Pancreas (tissue), 10 donors: ENCODE results near the gene AFF4. TPM values are rescaled to one million over a fixed set of nuclear protein-coding genes. Genes with fewer than 3 reads are reported as not detected.
"Not testable (repeated sequence)": the region's sequence is repeated elsewhere in the genome, so short reads cannot be mapped to it uniquely, and the experiment has no call there.

Experiments
- ATAC-seq, 4 donors: fragments of 200-7000 bp; cut with Tn5 transposase; one replicate each; pipeline versions ENCODE4 v1.8.0 to v1.9.1; 2020; ENCODE audit warnings: mild to moderate bottlenecking in 4 of 4, moderate library complexity in 4 of 4
- DNase-seq, 6 donors: peaks; one replicate each; pipeline ENCODE4 v3.0.0-alpha.2; 2020
- FAIRE-seq: peaks from 2 replicates; lab custom pipeline; 2012; peaks lifted over from hg19 to GRCh38; lab: Jason Lieb, UNC
- H3K27ac ChIP-seq, 4 donors: fragments of 200-600 bp; sonication (generic); 1 replicate in 3 of 4; 2 replicates in 1 of 4; pipeline versions ENCODE4 v1.5.0 to v1.8.0; 2020
- H3K27me3 ChIP-seq, 4 donors: fragments of 200-600 bp; one replicate each; pipeline ENCODE4 v1.8.0; 2021
- H3K36me3 ChIP-seq, 3 donors: fragments of 200-600 bp; sonication (generic) in 1 of 3; one replicate each; pipeline versions ENCODE4 v1.5.0 to v1.8.0; 2020 to 2021
- H3K4me1 ChIP-seq, 3 donors: fragments of 200-600 bp; one replicate each; pipeline ENCODE4 v1.8.0; 2021
- H3K4me3 ChIP-seq, 4 donors: fragments of 200-600 bp; sonication (generic) in 2 of 4; one replicate each; pipeline versions ENCODE4 v1.5.0 to v1.8.0; 2020 to 2021
- H3K9me3 ChIP-seq, 4 donors: fragments of 200-600 bp; one replicate each; pipeline ENCODE4 v1.8.0; 2021
- WGBS, 2 donors: extraction: QIAGEN DNeasy Blood & Tissue Kit; methylation state at CpG; one replicate each; pipeline ENCODE4 v1.1.7; 2013; 5-methylcytosine and 5-hydroxymethylcytosine counted together
- intact Hi-C, 3 donors: fragments of 100-400 bp; cut with DNase I; formaldehyde crosslinking; loops; one replicate each; pipeline versions ENCODE4 v1.11.1 to v1.14.2; 2022
- polyA plus RNA-seq, 2 donors: library from polyadenylated mRNA; stranded (reverse); fragments of 200-250 nt; gene quantifications; one replicate each; pipeline ENCODE4 v1.2.3, GENCODE V29; 2013
- total RNA-seq, 6 donors: library from RNA; stranded (reverse); fragmentation: NEBNext Ultra II Directional in 4 of 6; extraction: Animal tissue kit (Norgen Biotek cat#: 25700) in 4 of 6; gene quantifications; one replicate each; pipeline versions ENCODE4 v1.2.1 to v1.2.4, GENCODE V29; 2021 to 2023
- TF ChIP-seq, protein P1 (sequence below), 4 donors: fragments of 200-600 bp; sonication (generic) in 3 of 4; IDR thresholded peaks; one replicate each; pipeline versions ENCODE4 v1.5.0 to v1.8.0; 2021; ENCODE audit warnings: antibody characterized with exemption in 4 of 4
- donor health status: healthy with polysubstance abuse.
- donor health status: DM: no; HTN: no; CAD: no; lungs with moderate emphysema.
- donor health status: DM: no; HTN: no; CAD: no.
- donor health status: control.
- donor health status: control.
- donor health status: Bipolar disorder and iron deficiency.
- donor health status: DM: yes; HTN: yes; CAD: no.
- donor health status: DM: no; HTN: no; CAD: no.
- donor health status: DM: no; HTN: no; CAD: no.
- donor health status: DM: yes; HTN: yes; CAD: no.

The AFF4 gene
- total and polyA plus RNA-seq, 8 donors, result 6.7 to 40.2 (median 27.2) TPM

DNA sequence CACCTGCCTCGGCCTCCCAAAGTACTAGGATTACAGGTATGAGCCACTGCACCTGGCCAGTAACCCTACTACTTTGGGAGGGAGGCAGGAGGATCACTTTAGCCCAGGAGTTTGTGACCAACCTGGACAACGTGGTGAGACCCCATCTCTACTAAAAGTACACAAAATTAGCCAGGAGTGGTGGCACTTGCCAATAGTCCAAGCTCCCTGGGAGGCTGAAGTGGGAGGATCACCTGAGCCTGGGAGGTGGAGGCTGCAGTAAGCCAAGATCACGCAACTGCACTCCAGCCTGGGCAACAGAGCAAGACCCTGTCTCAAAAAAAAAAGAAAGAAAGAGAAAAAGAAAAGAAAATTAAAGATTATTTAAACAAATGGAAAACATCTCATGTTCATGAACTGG is 107.4 kb downstream of the AFF4 start:
- TF ChIP-seq, protein P1, sequence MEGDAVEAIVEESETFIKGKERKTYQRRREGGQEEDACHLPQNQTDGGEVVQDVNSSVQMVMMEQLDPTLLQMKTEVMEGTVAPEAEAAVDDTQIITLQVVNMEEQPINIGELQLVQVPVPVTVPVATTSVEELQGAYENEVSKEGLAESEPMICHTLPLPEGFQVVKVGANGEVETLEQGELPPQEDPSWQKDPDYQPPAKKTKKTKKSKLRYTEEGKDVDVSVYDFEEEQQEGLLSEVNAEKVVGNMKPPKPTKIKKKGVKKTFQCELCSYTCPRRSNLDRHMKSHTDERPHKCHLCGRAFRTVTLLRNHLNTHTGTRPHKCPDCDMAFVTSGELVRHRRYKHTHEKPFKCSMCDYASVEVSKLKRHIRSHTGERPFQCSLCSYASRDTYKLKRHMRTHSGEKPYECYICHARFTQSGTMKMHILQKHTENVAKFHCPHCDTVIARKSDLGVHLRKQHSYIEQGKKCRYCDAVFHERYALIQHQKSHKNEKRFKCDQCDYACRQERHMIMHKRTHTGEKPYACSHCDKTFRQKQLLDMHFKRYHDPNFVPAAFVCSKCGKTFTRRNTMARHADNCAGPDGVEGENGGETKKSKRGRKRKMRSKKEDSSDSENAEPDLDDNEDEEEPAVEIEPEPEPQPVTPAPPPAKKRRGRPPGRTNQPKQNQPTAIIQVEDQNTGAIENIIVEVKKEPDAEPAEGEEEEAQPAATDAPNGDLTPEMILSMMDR (IDR thresholded peaks at IDR 0.05), result no peak
- Histone ChIP-seq H3K27ac (no peak overlapping the region), H3K9me3 (no peaks in the 10 kb centered on the region), H3K4me3 (no peak overlapping the region), H3K27me3 (no peaks in the 10 kb centered on the region), H3K4me1 (peaks cover 0 to 20% (median 19%) of the 10 kb centered on the region in 3 donors), H3K36me3 (no peaks in the 10 kb centered on the region)
- FAIRE-seq, result no peak
- intact Hi-C loops, result no loop called here
- ATAC-seq, result no peak
- DNase-seq, result no peak
- WGBS, 2 donors, result 78 to 81% methylated on average over 3 of the region's 3 CpGs

DNA sequence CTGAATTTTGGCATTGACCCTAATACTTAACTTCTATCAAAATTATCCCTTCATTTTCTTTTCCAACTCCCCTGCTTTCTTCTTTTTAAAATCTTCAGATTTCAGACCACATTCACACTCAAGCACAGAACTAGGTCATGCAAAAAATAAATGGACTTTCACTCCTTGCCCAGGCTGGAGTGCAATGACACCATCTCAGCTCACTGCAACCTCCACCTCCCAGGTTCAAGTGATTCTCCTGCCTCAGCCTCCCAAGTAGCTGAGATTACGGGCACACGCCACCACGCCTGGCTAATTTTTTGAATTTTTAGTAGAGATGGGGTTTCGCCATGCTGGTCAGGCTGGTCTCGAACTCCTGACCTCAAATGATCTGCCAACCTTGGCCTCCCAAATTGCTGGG is 108.4 kb downstream of the AFF4 start:
- H3K4me3 ChIP-seq, ATAC-seq, H3K36me3 ChIP-seq, H3K27ac ChIP-seq, H3K9me3 ChIP-seq, DNase-seq, intact Hi-C loops, H3K27me3 ChIP-seq, FAIRE-seq: not testable (repeated sequence)
- H3K4me1 ChIP-seq, result peaks cover 0 to 20% (median 19%) of the 10 kb centered on the region in 3 donors
- 96 to 99% methylated on average over 5 of the region's 5 CpGs for WGBS, 2 donors

DNA sequence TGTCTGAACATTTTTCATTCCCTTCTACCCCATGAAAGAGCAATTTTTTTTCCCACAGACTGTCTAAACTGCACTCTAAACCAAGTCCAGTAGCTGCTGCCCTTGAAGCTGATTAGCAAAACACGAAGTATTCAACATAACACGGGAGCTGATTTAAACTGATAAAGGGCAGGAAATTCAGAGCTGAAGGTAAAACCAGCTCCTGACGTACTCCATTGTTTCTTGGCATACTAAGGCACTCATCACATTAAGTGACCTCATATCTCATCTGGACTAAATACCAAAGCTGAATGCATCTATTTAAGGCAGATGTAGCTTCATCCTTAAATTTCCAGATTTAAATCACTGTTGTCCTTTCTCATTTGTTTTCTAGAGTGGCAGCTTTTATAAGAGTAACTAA is 109.1 kb downstream of the AFF4 start:
- Histone ChIP-seq H3K36me3 (no peaks in the 10 kb centered on the region), H3K4me3 (no peak overlapping the region), H3K4me1 (peaks cover 0 to 23% (median 20%) of the 10 kb centered on the region in 3 donors), H3K9me3 (no peaks in the 10 kb centered on the region), H3K27me3 (no peaks in the 10 kb centered on the region), H3K27ac (peak overlapping the region in 3 of 4 donors; percentile 0 to 57 (median 0))
- ATAC-seq (peak; percentile 46 to 67 (median 58)), FAIRE-seq (no peak), DNase-seq (no peak)
- TF ChIP-seq, protein P1 (IDR thresholded peaks at IDR 0.05), result no peak
- WGBS, 2 donors, result 9 to 12% methylated on average over 3 of the region's 3 CpGs
- intact Hi-C loops, result no loop called here

DNA sequence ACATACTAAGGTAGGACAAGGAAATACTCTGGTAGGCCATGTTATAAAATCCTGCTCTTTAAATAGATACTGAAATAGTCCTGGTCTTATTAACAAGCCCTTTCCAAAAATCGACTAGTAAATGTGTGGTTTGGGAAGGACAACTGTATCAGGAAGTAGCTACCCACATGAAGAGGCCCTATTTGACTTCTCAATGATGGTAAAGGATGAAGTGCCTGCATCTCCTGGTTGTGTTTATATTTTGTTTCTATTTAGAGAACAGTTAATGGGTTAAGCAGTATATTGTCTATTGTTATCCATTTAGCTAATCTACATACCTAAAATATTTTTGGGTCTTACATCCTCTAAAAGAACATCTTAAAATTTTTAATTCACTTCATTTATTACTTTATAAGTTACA is 109.6 kb downstream of the AFF4 start:
- Histone ChIP-seq H3K27ac (peak overlapping the region in 3 of 4 donors; percentile 0 to 57 (median 0)), H3K9me3 (no peaks in the 10 kb centered on the region), H3K27me3 (no peaks in the 10 kb centered on the region), H3K36me3 (no peaks in the 10 kb centered on the region), H3K4me3 (no peak overlapping the region), H3K4me1 (peaks cover 0 to 23% (median 20%) of the 10 kb centered on the region in 3 donors)
- TF ChIP-seq, protein P1 (IDR thresholded peaks at IDR 0.05), result no peak
- FAIRE-seq (peak; percentile 39), DNase-seq (no peak), ATAC-seq (peak; percentile 19 to 33 (median 30))
- WGBS, 2 donors, result 23 to 26% methylated on average over 1 of the region's 1 CpG
- intact Hi-C loops, result no loop called here

DNA sequence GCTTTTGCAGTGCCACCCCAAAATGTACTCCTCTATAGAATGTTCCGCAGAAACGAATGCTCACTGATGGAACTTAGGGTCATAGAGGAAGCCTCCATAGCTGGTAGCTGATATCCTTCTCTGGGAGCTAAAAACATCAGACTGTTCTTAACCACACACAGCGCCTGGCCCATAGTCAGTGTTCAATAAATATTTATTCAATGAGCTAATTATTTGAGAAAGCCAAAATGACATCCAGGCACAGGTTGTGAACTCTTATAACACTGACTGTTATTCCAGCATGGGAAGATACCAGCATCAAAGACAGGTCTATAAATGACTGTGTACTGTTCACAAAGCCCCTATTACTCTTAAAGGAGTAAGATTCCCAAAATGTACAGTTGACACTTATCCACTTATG is 110.1 kb downstream of the AFF4 start:
- Histone ChIP-seq H3K9me3 (no peaks in the 10 kb centered on the region), H3K4me1 (peaks cover 0 to 23% (median 20%) of the 10 kb centered on the region in 3 donors), H3K4me3 (no peak overlapping the region), H3K27me3 (no peaks in the 10 kb centered on the region), H3K27ac (peak overlapping the region in 3 of 4 donors; percentile 0 to 57 (median 0)), H3K36me3 (no peaks in the 10 kb centered on the region)
- TF ChIP-seq, protein P1 (IDR thresholded peaks at IDR 0.05), result no peak
- 53 to 69% methylated on average over 3 of the region's 3 CpGs for WGBS, 2 donors
- DNase-seq, result no peak
- peak; percentile 81 to 93 (median 92) for ATAC-seq
- FAIRE-seq, result no peak
- intact Hi-C loops, result no loop called here
